ENCODE data around the gene MMP25.

Gene MMP25

DNA sequence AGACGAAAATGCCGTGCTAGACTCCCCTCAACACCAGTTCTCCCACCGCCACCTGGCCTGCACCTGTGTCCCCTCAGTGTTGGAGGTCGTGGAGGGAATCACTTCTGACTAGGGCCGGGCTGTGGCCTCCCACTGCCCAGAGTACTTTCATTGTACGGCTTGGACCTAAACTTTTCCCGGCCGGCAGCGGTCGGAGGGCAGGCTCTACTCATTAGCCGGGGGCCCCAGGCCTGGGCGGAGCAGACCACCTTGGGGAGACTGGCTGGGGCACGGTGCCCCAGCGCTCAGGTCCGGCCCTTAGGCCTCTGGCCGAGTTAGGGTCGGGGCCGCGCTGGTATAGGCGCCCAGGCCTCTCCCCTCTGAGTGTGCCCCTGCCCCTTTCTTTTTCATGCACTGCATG lies 29.0 kb upstream of the MMP25 start:
- DNase-seq = no peak

DNA sequence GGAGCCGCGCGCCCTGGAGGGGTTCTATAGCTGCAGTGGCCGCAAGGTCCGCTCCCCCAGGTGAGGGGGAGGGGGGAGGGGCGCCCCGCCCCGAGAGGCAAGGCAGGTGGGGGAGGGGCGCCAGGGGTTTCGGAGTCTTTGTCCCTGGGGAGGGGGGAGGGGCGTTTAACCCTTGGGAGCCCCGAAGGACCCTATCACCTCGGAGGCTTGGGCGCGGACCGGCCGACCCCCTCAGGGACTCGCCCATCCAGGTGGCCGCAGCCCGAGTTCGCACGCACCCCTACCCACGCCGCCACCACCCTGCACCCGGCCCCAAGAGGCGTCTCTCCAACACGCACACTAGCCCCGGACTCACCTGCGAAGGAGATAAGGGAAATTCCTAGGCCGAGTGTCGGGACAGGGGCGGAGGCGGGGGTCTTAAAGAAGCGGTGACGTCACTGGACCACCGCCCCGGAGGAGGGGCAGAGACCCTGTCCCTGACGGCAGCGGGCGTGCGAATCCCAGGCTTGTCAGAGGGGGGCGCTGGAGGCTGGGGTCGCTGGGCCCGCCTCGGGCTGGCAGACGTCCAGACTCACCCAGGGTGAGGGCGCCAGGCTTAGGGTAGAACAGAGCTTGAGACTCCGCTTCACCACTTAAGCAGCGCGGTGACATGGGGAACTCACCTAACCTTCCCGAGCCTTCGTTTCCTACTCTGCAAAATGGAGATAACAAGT lies 28.4 kb upstream of the MMP25 start, which contains the start of gene CLDN6:
Gene CLDN6, minus strand, starts transcription at position 390 of the 713 bp plus-strand sequence. CDS start 2,162 bp downstream, outside the sequence.
- DNase-seq = no peak

- no peak for DNase-seq
Observed at GRCh38 chr16:3019594-3020246, 26.6 kb upstream of the MMP25 start.

DNA sequence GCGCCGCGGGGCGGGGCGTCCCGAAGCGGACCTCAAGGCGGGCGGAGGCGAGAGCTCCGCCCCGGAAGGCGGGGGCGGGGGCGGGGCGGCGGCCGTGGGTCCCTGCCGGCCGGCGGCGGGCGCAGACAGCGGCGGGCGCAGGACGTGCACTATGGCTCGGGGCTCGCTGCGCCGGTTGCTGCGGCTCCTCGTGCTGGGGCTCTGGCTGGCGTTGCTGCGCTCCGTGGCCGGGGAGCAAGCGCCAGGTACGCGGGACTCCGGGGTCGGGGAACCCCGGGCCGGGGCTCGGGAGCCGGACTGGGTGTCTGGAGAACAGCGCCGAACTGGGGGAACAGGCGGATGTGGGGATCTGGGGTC lies 26.1 kb upstream of the MMP25 start, which contains the start of gene TNFRSF12A:
Gene TNFRSF12A, plus strand, starts transcription at position 122 of the 357 bp plus-strand sequence. Its CDS starts 30 bp downstream, at position 152.
- peak; percentile 63 to 68 for DNase-seq

DNA sequence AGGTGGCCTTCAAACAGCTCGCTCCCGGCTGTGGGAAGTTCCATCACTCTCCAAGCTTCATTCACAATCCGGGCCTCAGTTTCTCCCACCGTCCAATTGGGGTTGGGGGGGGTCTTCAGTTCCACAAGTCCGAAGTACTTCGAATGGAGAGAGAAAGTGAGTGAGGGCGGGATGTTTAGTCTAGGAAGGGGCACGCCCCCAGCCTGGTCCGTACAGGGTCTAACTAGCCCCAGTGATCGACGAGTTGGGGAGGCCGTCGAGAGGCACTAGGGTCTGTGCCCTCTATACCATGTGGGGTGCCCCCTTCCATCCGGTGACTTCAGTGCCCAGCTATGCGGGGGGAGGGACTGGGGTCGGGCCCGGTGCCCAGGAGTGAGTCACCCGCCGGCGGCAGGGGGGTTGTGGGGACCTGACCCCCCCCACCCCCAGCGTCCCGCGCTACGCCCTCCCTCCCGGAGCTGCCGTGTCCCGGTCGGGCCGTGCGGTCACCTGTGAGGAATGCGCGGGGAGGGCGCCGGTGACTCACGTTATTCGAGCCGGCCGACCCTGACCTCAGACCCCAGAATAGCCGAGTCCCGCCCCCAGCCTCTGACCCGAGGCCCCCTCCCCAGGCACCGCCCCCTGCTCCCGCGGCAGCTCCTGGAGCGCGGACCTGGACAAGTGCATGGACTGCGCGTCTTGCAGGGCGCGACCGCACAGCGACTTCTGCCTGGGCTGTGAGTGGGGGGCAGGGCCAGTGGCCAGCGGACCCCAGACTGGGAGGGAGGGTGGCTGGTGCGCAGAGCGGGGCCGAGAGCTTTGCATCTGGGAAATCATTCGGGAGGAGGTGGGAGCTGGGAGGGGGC lies 25.5 kb upstream of the MMP25 start:
- no peak for DNase-seq

DNA sequence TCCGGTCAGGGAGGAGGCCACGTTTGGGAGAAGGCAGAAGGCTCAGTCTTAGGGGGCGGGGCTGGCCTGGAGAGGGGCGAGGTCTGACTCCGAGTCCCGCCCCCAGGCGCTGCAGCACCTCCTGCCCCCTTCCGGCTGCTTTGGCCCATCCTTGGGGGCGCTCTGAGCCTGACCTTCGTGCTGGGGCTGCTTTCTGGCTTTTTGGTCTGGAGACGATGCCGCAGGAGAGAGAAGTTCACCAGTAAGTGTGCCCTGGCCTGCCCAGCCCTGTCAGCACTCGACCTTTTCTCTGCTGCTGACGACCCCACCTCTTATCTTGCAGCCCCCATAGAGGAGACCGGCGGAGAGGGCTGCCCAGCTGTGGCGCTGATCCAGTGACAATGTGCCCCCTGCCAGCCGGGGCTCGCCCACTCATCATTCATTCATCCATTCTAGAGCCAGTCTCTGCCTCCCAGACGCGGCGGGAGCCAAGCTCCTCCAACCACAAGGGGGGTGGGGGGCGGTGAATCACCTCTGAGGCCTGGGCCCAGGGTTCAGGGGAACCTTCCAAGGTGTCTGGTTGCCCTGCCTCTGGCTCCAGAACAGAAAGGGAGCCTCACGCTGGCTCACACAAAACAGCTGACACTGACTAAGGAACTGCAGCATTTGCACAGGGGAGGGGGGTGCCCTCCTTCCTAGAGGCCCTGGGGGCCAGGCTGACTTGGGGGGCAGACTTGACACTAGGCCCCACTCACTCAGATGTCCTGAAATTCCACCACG lies 24.7 kb upstream of the MMP25 start:
- DNase-seq = peak; percentile 42 to 45

- DNase-seq = peak; percentile 17 to 29
Observed at GRCh38 chr16:3022208-3022683, 24.1 kb upstream of the MMP25 start.

DNA sequence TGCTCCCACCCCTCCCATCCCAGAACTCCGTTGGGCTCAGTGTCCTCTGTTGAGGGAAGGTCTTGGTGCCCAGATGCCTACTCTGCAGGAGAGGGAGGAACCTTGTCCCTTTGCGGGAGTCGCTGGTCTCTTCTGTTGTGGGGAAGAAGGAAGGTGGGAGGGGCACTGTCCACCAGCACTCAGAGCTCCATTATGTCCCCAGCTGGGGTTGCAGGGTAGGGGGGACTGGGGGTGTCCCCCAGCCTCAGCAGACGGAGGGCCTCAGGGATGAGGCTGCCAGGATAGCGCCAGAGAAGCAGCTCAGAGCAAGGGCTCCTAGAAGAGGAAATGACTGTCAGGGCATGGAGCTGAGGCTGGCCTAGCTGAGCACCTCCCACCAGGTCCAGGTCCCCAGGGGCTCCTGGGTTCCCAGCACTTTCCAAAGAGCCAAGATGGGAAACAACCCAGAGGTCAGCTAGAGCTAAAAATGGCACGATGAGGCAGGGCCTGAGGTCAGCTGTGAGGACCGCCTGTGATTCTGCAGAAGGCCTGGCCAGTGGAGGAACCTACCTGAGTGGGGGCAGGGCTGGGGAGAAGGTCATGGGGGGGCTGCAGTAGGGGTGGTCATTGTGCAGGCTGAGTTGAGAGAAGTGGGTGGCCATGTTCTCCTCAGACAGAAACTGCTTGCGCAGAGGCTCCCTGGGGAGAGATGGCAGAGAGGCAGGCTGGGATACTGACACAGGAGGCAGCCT lies 23.5 kb upstream of the MMP25 start:
- no peak for DNase-seq

- no peak for DNase-seq
Observed at GRCh38 chr16:3023415-3023668, 23.0 kb upstream of the MMP25 start.

DNA sequence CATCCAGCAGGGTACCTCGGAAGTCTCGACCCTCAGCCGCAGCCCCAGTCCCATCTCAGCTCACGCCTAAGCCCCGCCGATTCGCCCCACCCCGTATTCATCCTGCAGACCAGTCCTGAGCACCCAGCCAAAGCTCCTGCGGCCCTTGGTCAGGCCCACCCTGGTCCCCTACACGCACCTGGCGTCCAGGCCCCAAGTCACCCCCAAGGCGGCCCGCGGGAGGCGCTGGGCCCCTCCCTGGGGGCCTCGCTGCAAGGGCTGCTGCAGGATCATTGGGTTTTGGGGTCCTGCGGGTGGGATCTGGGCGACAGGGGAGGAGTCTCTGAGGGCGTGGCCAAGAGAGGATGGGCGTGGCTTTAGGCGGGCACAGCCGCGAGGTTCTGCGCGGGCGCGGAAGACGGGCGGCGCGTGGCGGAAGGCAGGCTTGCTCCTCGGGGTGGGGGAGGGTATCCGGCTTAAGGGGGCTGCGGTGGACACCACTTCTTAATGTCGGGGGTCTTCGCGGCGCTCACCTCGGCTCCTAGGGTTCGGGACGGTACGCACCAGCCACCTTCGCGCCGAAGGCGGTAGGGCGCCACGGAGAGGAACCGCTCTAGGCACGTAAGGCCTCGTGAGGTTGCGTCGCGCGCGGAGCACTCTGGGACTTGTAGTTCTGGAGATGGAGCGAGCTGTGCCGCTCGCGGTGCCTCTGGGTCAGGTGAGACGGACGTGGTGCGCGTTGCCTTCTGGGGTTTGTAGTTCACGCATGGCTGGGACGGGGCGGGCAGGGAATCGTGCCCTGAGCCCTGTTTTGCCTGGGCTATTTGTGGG lies 22.5 kb upstream of the MMP25 start, which contains the start of the genes HCFC1R1 and THOC6:
Gene HCFC1R1, minus strand, starts transcription at position 274 of the 810 bp plus-strand sequence. Its CDS starts 1 bp downstream, at position 273.
Gene THOC6, plus strand, starts transcription at position 367 of the 810 bp plus-strand sequence. Its CDS starts 292 bp downstream, at position 659.
- DNase-seq = peak; percentile 86 to 94

DNA sequence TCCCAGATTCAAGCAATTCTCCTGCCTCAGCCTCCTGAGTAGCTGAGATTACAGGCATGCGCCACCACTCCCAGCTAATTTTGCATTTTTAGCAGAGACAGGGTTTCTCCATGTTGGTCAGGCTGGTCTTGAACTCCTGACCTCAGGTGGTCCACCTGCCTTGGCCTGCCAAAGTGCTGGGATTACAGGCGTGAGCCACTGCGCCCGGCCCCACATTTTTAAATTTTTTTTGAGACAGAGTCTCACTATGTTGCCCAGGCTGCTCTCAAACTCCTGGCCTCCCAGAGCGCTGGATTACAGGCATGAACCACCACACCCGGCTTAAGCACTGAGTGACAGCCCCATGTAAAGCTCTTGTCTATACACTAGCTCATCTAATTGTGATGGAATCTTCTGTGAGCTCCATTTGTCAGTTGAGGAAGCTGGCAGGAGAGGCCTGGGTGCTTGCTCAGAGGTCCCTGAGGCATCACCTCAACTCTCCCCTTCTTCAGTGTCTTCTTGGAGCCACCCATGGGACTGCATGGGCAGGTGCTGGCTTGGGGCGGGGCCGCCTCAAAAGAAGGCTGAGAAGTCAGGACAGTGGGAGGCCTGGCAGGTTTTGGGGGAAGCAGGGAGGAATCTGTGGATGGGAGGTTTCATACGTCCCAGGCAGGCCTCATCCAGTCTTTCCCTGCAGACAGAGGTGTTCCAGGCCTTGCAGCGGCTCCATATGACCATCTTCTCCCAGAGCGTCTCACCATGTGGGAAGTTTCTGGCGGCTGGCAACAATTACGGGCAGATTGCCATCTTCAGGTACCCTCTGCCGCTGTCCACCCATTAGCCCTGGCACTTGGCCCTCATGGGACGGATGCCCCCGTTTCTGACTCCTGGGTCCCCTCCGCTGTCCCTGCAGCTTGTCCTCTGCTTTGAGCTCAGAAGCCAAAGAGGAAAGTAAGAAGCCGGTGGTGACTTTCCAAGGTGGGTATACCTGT lies 21.0 kb upstream of the MMP25 start:
- no peak for DNase-seq

DNA sequence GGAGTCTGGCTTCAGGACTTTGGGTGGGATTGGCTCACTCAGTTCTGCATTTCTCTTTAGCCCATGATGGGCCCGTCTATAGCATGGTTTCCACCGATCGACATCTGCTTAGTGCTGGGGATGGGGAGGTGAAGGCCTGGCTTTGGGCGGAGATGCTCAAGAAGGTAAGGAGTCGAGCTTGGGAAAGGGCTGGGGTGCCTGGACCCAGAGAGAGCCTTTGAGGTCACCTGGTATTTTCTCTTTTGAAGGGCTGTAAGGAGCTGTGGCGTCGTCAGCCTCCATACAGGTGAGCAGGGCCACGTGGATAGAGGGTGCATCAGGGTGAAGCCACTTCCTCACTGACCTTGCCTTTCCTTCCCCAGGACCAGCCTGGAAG lies 20.4 kb upstream of the MMP25 start:
- DNase-seq = no peak

GRCh38 chr16:3026609-3027488 lies 19.5 kb upstream of the MMP25 start:
- no peak for DNase-seq

GRCh38 chr16:3027489-3027795 lies 18.9 kb upstream of the MMP25 start:
- DNase-seq = no peak

GRCh38 chr16:3027983-3028715 lies 18.2 kb upstream of the MMP25 start:
- DNase-seq = peak; percentile 63 to 71

- DNase-seq = no peak
Observed at GRCh38 chr16:3028716-3029319, 17.5 kb upstream of the MMP25 start.

DNA sequence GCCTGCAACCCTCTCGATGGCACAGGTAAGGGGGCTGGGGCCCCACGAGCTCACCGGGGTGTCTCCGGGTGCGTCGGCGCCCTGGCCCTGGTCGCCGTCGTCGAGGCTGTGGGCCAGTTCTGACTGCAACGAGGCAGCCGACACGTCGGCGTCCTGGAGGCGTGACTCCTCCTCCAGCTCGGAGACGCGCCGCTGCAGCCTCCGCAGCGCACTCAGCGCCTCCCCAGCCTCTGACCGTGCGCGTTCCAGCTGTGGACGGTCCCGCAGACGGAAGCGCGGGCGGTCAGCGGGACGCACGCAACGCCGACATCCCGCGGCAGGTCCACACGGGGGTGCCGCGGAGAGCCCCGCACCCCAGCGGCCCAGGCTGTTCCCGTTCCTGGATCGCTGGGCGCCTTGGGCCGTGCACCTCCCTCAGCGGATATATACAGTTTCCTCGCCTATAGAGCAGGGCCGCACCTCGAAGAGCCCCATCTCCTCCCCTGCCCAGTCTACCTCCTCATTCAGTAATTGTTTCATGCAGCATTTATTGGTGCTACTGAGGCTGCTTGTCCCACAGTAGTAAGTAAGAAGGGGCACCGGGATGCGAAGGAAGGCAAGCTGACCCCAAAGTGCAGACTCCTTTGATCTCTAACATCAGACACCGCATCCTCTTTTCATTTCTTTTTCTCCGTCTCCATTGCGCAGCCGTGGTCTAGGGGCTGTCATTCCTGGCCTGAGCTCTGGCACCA lies 16.7 kb upstream of the MMP25 start:
- DNase-seq = no peak
